ENCODE data around the gene RANBP2.

GRCh38 chr2:108803045-108803736, 83.9 kb downstream of the RANBP2 start:
- TF ChIP-seq CTCF (conservative IDR thresholded peaks at IDR 0.05): no peak
- TF ChIP-seq EZH2 (IDR thresholded peaks at IDR 0.05; ENCODE audit: low read depth): no peak
